HEK293 (cell line): ENCODE results near the gene HINFP.

Experiments
- CTCF ChIA-PET: fragments of 350-600 bp; formaldehyde crosslinking; extraction: SDS; loops from one replicate; lab custom pipeline; 2021; ENCODE audit warnings: antibody characterized with exemption; lab: Yijun Ruan, JAX
- POLR2A ChIA-PET: fragments of 300-600 bp; formaldehyde crosslinking; extraction: SDS; loops from one replicate; lab custom pipeline; 2020; ENCODE audit warnings: antibody characterized with exemption, inconsistent platforms; lab: Yijun Ruan, JAX
- H3K27ac ChIP-seq: fragments of 200-500 bp; sonication (Bioruptor generic); 2 replicates; pipeline ENCODE4 v1.5.1; 2014; ENCODE audit warnings: low read depth, low read length, control low read depth, inconsistent platforms; ENCODE audit errors: extremely low read depth
- H3K36me3 ChIP-seq, 2 experiments: fragments of 200-500 bp in 1 of 2; sonication (Bioruptor generic) in 1 of 2; 1 replicate in 1 of 2; 2 replicates in 1 of 2; pipeline ENCODE4 v1.5.1; 2014 to 2017; ENCODE audit warnings: inconsistent platforms in 2 of 2, low read length in 2 of 2; ENCODE audit not compliant: control insufficient read depth in 2 of 2, insufficient read depth in 1 of 2
- H3K4me1 ChIP-seq: fragments of 200-500 bp; sonication (Bioruptor generic); 2 replicates; pipeline ENCODE4 v1.5.1; 2014; ENCODE audit warnings: mild to moderate bottlenecking, low read length, inconsistent platforms; ENCODE audit not compliant: control insufficient read depth, insufficient read depth
- H3K4me3 ChIP-seq: 2 replicates; pipeline ENCODE4 v1.5.1; 2011; ENCODE audit warnings: low read depth, mild to moderate bottlenecking, control low read depth, low read length, moderate library complexity
- H3K9me3 ChIP-seq: fragments of 200-500 bp; sonication (Bioruptor generic); 2 replicates; pipeline ENCODE4 v1.5.1; 2014; ENCODE audit warnings: low read depth, low read length, inconsistent platforms; ENCODE audit not compliant: control insufficient read depth, insufficient read depth
- GLI4 ChIP-seq: fragments of 450-650 bp; formaldehyde crosslinking; IDR thresholded peaks from 2 replicates; pipeline ENCODE4 v1.5.1; 2016; ENCODE audit warnings: missing biosample characterization, missing genetic modification characterization
- GLIS2 ChIP-seq: fragments of 450-650 bp; formaldehyde crosslinking; IDR thresholded peaks from 2 replicates; pipeline ENCODE4 v1.5.1; 2016; ENCODE audit warnings: missing biosample characterization, missing genetic modification characterization
- MZF1 ChIP-seq: fragments of 450-650 bp; formaldehyde crosslinking; IDR thresholded peaks from 2 replicates; pipeline ENCODE4 v1.5.1; 2017; ENCODE audit warnings: missing biosample characterization, missing genetic modification characterization, borderline replicate concordance
- TCF7L2 ChIP-seq: IDR thresholded peaks from 2 replicates; pipeline ENCODE4 v1.6.1; 2011; ENCODE audit warnings: low read depth, mild to moderate bottlenecking, inconsistent platforms, low read length, moderate library complexity, borderline replicate concordance
- TRIM28 ChIP-seq: IDR thresholded peaks from 2 replicates; pipeline ENCODE4 v1.6.1; 2011; ENCODE audit warnings: low read length, control low read depth, borderline replicate concordance
- WT1 ChIP-seq: fragments of 450-650 bp; formaldehyde crosslinking; IDR thresholded peaks from 2 replicates; pipeline ENCODE4 v1.5.1; 2016; ENCODE audit warnings: missing biosample characterization, missing genetic modification characterization
- YY1 ChIP-seq: fragments of 450-650 bp; formaldehyde crosslinking; IDR thresholded peaks from 2 replicates; pipeline ENCODE4 v1.5.1; 2018; ENCODE audit warnings: missing biosample characterization, missing genetic modification characterization
- ZBTB20 ChIP-seq: fragments of 450-650 bp; formaldehyde crosslinking; IDR thresholded peaks from 2 replicates; pipeline ENCODE4 v1.5.1; 2016; ENCODE audit warnings: missing biosample characterization, missing genetic modification characterization
- ZFP69B ChIP-seq: fragments of 450-650 bp; formaldehyde crosslinking; IDR thresholded peaks from 2 replicates; pipeline ENCODE4 v1.5.1; 2016; ENCODE audit warnings: missing biosample characterization, missing genetic modification characterization
- ZNF10 ChIP-seq: fragments of 450-650 bp; formaldehyde crosslinking; IDR thresholded peaks from 2 replicates; pipeline ENCODE4 v1.5.1; 2017; ENCODE audit warnings: missing biosample characterization, missing genetic modification characterization
- ZNF133 ChIP-seq: fragments of 450-650 bp; formaldehyde crosslinking; IDR thresholded peaks from 2 replicates; pipeline ENCODE4 v1.5.1; 2016; ENCODE audit warnings: missing biosample characterization, missing genetic modification characterization
- ZNF274 ChIP-seq, 2 experiments: fragments of 200-500 bp in 1 of 2; fragments of 450-650 bp in 1 of 2; sonication (Bioruptor generic) in 1 of 2; formaldehyde crosslinking in 1 of 2; IDR thresholded peaks; 2 replicates each; pipeline versions ENCODE4 v1.5.1 to v1.6.1; 2014 to 2016; ENCODE audit warnings: borderline replicate concordance in 1 of 2, inconsistent platforms in 1 of 2, low read length in 1 of 2, missing biosample characterization in 1 of 2, missing genetic modification characterization in 1 of 2
- ZNF335 ChIP-seq: fragments of 450-650 bp; formaldehyde crosslinking; conservative IDR thresholded peaks from 2 replicates; pipeline ENCODE4 v1.5.1; 2016; ENCODE audit warnings: missing biosample characterization, missing genetic modification characterization
- ZNF341 ChIP-seq: fragments of 450-650 bp; formaldehyde crosslinking; IDR thresholded peaks from 2 replicates; pipeline ENCODE4; 2016; ENCODE audit warnings: low read depth, missing biosample characterization, missing genetic modification characterization
- ZNF416 ChIP-seq: fragments of 450-650 bp; formaldehyde crosslinking; IDR thresholded peaks from 2 replicates; pipeline ENCODE4 v1.5.1; 2016; ENCODE audit warnings: missing biosample characterization, missing genetic modification characterization
- ZNF433 ChIP-seq: fragments of 450-650 bp; formaldehyde crosslinking; IDR thresholded peaks from 2 replicates; pipeline ENCODE4 v1.5.1; 2016; ENCODE audit warnings: missing biosample characterization, missing genetic modification characterization, low read depth
- ZNF473 ChIP-seq: fragments of 450-650 bp; formaldehyde crosslinking; IDR thresholded peaks from 2 replicates; pipeline ENCODE4 v1.5.1; 2017; ENCODE audit warnings: missing biosample characterization, missing genetic modification characterization
- ZNF521 ChIP-seq: fragments of 450-650 bp; formaldehyde crosslinking; IDR thresholded peaks from 2 replicates; pipeline ENCODE4 v1.5.1; 2017; ENCODE audit warnings: missing biosample characterization, mild to moderate bottlenecking, missing genetic modification characterization
- ZNF529 ChIP-seq: fragments of 450-650 bp; formaldehyde crosslinking; IDR thresholded peaks from 2 replicates; pipeline ENCODE4 v1.5.1; 2017; ENCODE audit warnings: missing genetic modification characterization, missing biosample characterization; ENCODE audit not compliant: insufficient replicate concordance
- ZNF544 ChIP-seq: fragments of 450-650 bp; formaldehyde crosslinking; IDR thresholded peaks from 2 replicates; pipeline ENCODE4 v1.5.0; 2017; ENCODE audit warnings: missing biosample characterization, missing genetic modification characterization
- ZNF610 ChIP-seq: fragments of 450-650 bp; formaldehyde crosslinking; IDR thresholded peaks from 2 replicates; pipeline ENCODE4 v1.5.1; 2016; ENCODE audit warnings: missing biosample characterization, missing genetic modification characterization, borderline replicate concordance
- ZNF624 ChIP-seq: fragments of 450-650 bp; formaldehyde crosslinking; IDR thresholded peaks from 2 replicates; pipeline ENCODE4 v1.5.1; 2017; ENCODE audit warnings: missing biosample characterization, missing genetic modification characterization
- ZNF629 ChIP-seq: fragments of 450-650 bp; formaldehyde crosslinking; IDR thresholded peaks from 2 replicates; pipeline ENCODE4 v1.5.1; 2017; ENCODE audit warnings: missing biosample characterization, missing genetic modification characterization
- ZNF692 ChIP-seq: fragments of 450-650 bp; formaldehyde crosslinking; IDR thresholded peaks from 2 replicates; pipeline ENCODE4 v1.5.1; 2016; ENCODE audit warnings: missing biosample characterization, missing genetic modification characterization
- ZNF707 ChIP-seq: fragments of 450-650 bp; formaldehyde crosslinking; IDR thresholded peaks from 2 replicates; pipeline ENCODE4 v1.5.1; 2016; ENCODE audit warnings: missing biosample characterization, missing genetic modification characterization
- ZNF747 ChIP-seq: fragments of 450-650 bp; formaldehyde crosslinking; IDR thresholded peaks from 2 replicates; pipeline ENCODE4 v1.5.1; 2016; ENCODE audit warnings: missing biosample characterization, missing genetic modification characterization
- ZNF76 ChIP-seq: fragments of 450-650 bp; formaldehyde crosslinking; IDR thresholded peaks from 2 replicates; pipeline ENCODE4; 2016; ENCODE audit warnings: low read depth, missing biosample characterization, missing genetic modification characterization, borderline replicate concordance
- ZNF776 ChIP-seq: fragments of 450-650 bp; formaldehyde crosslinking; IDR thresholded peaks from 2 replicates; pipeline ENCODE4 v1.5.0; 2017; ENCODE audit warnings: missing biosample characterization, missing genetic modification characterization, borderline replicate concordance
- TF ChIP-seq, protein P1 (sequence below): fragments of 450-650 bp; formaldehyde crosslinking; IDR thresholded peaks from 2 replicates; pipeline ENCODE4 v1.5.1; 2016; ENCODE audit warnings: missing biosample characterization, missing genetic modification characterization
- TF ChIP-seq, protein P2 (sequence below): fragments of 450-650 bp; IDR thresholded peaks from 2 replicates; pipeline ENCODE4 v1.5.1; 2018; ENCODE audit warnings: missing biosample characterization, missing genetic modification characterization

Gene HINFP

GRCh38 chr11:119121811-119122124 lies 388 bp downstream of the HINFP start:
- TF ChIP-seq ZNF692 (tag by site-specific recombination), result peak; percentile 78
- TF ChIP-seq ZNF335, result peak; percentile 79
- peak; percentile 67 for TF ChIP-seq ZFP69B (tag by site-specific recombination)
- TF ChIP-seq, protein P1, sequence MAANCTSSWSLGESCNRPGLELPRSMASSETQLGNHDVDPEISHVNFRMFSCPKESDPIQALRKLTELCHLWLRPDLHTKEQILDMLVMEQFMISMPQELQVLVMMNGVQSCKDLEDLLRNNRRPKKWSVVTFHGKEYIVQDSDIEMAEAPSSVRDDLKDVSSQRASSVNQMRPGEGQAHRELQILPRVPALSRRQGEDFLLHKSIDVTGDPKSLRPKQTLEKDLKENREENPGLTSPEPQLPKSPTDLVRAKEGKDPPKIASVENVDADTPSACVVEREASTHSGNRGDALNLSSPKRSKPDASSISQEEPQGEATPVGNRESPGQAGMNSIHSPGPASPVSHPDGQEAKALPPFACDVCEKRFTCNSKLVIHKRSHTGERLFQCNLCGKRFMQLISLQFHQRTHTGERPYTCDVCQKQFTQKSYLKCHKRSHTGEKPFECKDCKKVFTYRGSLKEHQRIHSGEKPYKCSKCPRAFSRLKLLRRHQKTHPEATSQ (tag by site-specific recombination), result 0 out of 2 replicates have a peak, but pooled peaks have one; percentile 18
- TF ChIP-seq ZNF776 (tag by site-specific recombination), result no peak
- TF ChIP-seq ZNF529 (tag by site-specific recombination), result no peak
- TF ChIP-seq ZNF521, result no peak
- peak; percentile 17; the same call in 1 of the 2 replicates for TF ChIP-seq ZNF341 (tag by site-specific recombination)
- TF ChIP-seq ZNF76, result 0 out of 2 replicates have a peak, but pooled peaks have one; percentile 77
- no peak for TF ChIP-seq ZNF544 (tag by site-specific recombination)
- no peak for TF ChIP-seq ZNF747 (tag by site-specific recombination)
- TF ChIP-seq ZNF274 (IDR thresholded peaks at IDR 0.05; ENCODE audit: low read length), result no peak
- no peak for TF ChIP-seq ZNF274 (tag by site-specific recombination; IDR thresholded peaks at IDR 0.05; ENCODE audit: borderline replicate concordance)
- CTCF ChIA-PET, result interaction anchor here (0.7 to 3.2 kb wide), 5 partner anchors 12 to 434 kb away, joined by 3 to 18 read pairs (median 3); no protein-coding TSS in a partner anchor
- POLR2A ChIA-PET, result interaction anchor here (0.8 to 3.6 kb wide), 19 partner anchors 10 to 260 kb away, joined by 3 to 51 read pairs (median 5); partner anchors contain the start of genes C2CD2L, CENATAC, DPAGT1 and HMBS
- H3K9me3 ChIP-seq, result no peaks in the 10 kb centered on the region
- H3K36me3 ChIP-seq, result peaks cover 3 to 20% of the 10 kb centered on the region in 2 experiments; a peak in 2 of 3 replicates
- peak overlapping the region; percentile 62 for H3K4me3 ChIP-seq
- H3K27ac ChIP-seq, result peak overlapping the region; percentile 21; the same call in 1 of the 2 replicates
- peaks cover 4% of the 10 kb centered on the region; the same call in 1 of the 2 replicates for H3K4me1 ChIP-seq

- H3K4me3 ChIP-seq, result no peak overlapping the region
- TF ChIP-seq ZNF707 (tag by site-specific recombination), result no peak
- no peak for TF ChIP-seq GLI4
- no peak for TF ChIP-seq TRIM28
- no peak for TF ChIP-seq ZNF629 (tag by site-specific recombination)
- TF ChIP-seq TCF7L2, result no peak
- no peak for TF ChIP-seq ZNF133
- TF ChIP-seq ZBTB20 (tag by site-specific recombination), result no peak
- TF ChIP-seq ZNF624, result no peak
- no peak for TF ChIP-seq GLIS2
- no peak for TF ChIP-seq ZNF473
- TF ChIP-seq WT1 (tag by site-specific recombination), result no peak
- TF ChIP-seq ZFP69B (tag by site-specific recombination), result no peak
- no peak for TF ChIP-seq ZNF610
- no peak for TF ChIP-seq MZF1 (tag by site-specific recombination)
- TF ChIP-seq ZNF529 (tag by site-specific recombination), result no peak
- TF ChIP-seq ZNF10, result no peak
- TF ChIP-seq ZNF433, result no peak
- no peak for TF ChIP-seq ZNF416 (tag by site-specific recombination)
- TF ChIP-seq YY1 (tag by site-specific recombination), result no peak
- TF ChIP-seq, protein P2, sequence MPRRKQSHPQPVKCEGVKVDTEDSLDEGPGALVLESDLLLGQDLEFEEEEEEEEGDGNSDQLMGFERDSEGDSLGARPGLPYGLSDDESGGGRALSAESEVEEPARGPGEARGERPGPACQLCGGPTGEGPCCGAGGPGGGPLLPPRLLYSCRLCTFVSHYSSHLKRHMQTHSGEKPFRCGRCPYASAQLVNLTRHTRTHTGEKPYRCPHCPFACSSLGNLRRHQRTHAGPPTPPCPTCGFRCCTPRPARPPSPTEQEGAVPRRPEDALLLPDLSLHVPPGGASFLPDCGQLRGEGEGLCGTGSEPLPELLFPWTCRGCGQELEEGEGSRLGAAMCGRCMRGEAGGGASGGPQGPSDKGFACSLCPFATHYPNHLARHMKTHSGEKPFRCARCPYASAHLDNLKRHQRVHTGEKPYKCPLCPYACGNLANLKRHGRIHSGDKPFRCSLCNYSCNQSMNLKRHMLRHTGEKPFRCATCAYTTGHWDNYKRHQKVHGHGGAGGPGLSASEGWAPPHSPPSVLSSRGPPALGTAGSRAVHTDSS (tag by site-specific recombination), result no peak
- peaks cover 4% of the 10 kb centered on the region; the same call in 1 of the 2 replicates for H3K4me1 ChIP-seq
- H3K36me3 ChIP-seq, result peaks cover 10 to 22% of the 10 kb centered on the region in 2 experiments; a peak in 2 of 3 replicates
- CTCF ChIA-PET, result interaction anchor here (0.6 to 0.8 kb wide), 2 partner anchors 40 to 198 kb away, joined by 3 to 5 read pairs; no protein-coding TSS in a partner anchor
- H3K9me3 ChIP-seq, result no peaks in the 10 kb centered on the region
- H3K27ac ChIP-seq, result no peak overlapping the region
- POLR2A ChIA-PET, result no interaction called here
These were observed 4.4 kb downstream of the HINFP start for GRCh38 chr11:119125821-119126220.
